EH (cell line): ENCODE results near the gene DUS4L.

ENCODE experiments used
- DNase-seq: peaks from one replicate; pipeline ENCODE4 v3.0.0-alpha.2; 2015; ENCODE audit warnings: low read depth

DUS4L gene

GRCh38 chr7:107615910-107616680, 52.3 kb downstream of the DUS4L start:
- DNase-seq = no peak

GRCh38 chr7:107622429-107622828, 58.7 kb downstream of the DUS4L start:
- DNase-seq = peak; percentile 86

GRCh38 chr7:107622894-107623293, 59.1 kb downstream of the DUS4L start:
- no peak for DNase-seq

- no peak for DNase-seq
These were observed 63.2 kb downstream of the DUS4L start for GRCh38 chr7:107627002-107627401.
